GM18508 (cell line): ENCODE measurements around the gene PIGO.

Experiments
- ATAC-seq: cut with Tn5 transposase; IDR thresholded peaks from one replicate; pipeline ENCODE4 v1.9.1; 2021; ENCODE audit warnings: moderate number of reproducible peaks; ENCODE audit not compliant: insufficient read depth, unreplicated experiment

The PIGO gene

GRCh38 chr9:35096035-35096849, at the start of gene PIGO:
PIGO (minus strand) TSS chr9:35096591; CDS start chr9:35095565, 1,026 bp downstream.
- ATAC-seq, result no peak

GRCh38 chr9:35142037-35142436, 45.6 kb upstream of the PIGO start:
- no peak for ATAC-seq

GRCh38 chr9:35140093-35140492, 43.7 kb upstream of the PIGO start:
- no peak for ATAC-seq

- no peak for ATAC-seq
These were observed 40.5 kb upstream of the PIGO start for GRCh38 chr9:35136866-35137265.

GRCh38 chr9:35135988-35136387, 39.6 kb upstream of the PIGO start:
- ATAC-seq, result no peak

GRCh38 chr9:35134920-35135319, 38.5 kb upstream of the PIGO start:
- no peak for ATAC-seq

GRCh38 chr9:35116898-35117551, 20.6 kb upstream of the PIGO start:
- ATAC-seq, result peak; percentile 39

- no peak for ATAC-seq
These were observed 20.1 kb upstream of the PIGO start for GRCh38 chr9:35116539-35116897.

GRCh38 chr9:35115680-35116538, 19.5 kb upstream of the PIGO start, which contains the start of gene ATOSB:
ATOSB (minus strand) TSS chr9:35115862; CDS start chr9:35108274, 7,588 bp downstream.
- peak; percentile 31 for ATAC-seq

- ATAC-seq, result no peak
These were observed 18.6 kb upstream of the PIGO start for GRCh38 chr9:35114840-35115628.

GRCh38 chr9:35114113-35114839, 17.9 kb upstream of the PIGO start:
- ATAC-seq, result no peak

- ATAC-seq, result no peak
These were observed 16.0 kb upstream of the PIGO start for GRCh38 chr9:35112257-35113020.

- peak; percentile 53 for ATAC-seq
These were observed 14.9 kb upstream of the PIGO start for GRCh38 chr9:35111001-35111933.

- ATAC-seq, result no peak
These were observed 14.0 kb upstream of the PIGO start for GRCh38 chr9:35110327-35110761.

- ATAC-seq, result no peak
These were observed 12.7 kb upstream of the PIGO start for GRCh38 chr9:35108946-35109575.

GRCh38 chr9:35108461-35108860, 12.1 kb upstream of the PIGO start:
- no peak for ATAC-seq
